T-helper 9 cell (primary cell): ENCODE measurements around the gene CARMIL1.
A peak's percentile ranks its signal among the peaks of the same experiment; 100 is the strongest.

Source experiments
- DNase-seq: peaks from one replicate; pipeline ENCODE4 v3.0.0-alpha.2; 2020

CARMIL1 gene

GRCh38 chr6:25629198-25629576 lies 350.0 kb downstream of the CARMIL1 start:
- DNase-seq = no peak

- no peak for DNase-seq
These were observed 351.5 kb downstream of the CARMIL1 start for GRCh38 chr6:25630508-25631278.

GRCh38 chr6:25635886-25636317 lies 356.7 kb downstream of the CARMIL1 start:
- DNase-seq = no peak

- DNase-seq = no peak
These were observed 358.0 kb downstream of the CARMIL1 start for GRCh38 chr6:25637211-25637610.

- DNase-seq = no peak
These were observed 358.8 kb downstream of the CARMIL1 start for GRCh38 chr6:25637960-25638434.

- DNase-seq = no peak
These were observed 360.5 kb downstream of the CARMIL1 start for GRCh38 chr6:25639653-25640052.

- no peak for DNase-seq
These were observed 361.3 kb downstream of the CARMIL1 start for GRCh38 chr6:25640446-25640845.

GRCh38 chr6:25640891-25641290 lies 361.7 kb downstream of the CARMIL1 start:
- no peak for DNase-seq

GRCh38 chr6:25641377-25641776 lies 362.2 kb downstream of the CARMIL1 start:
- DNase-seq = no peak

- no peak for DNase-seq
These were observed 362.9 kb downstream of the CARMIL1 start for GRCh38 chr6:25641940-25642666.

GRCh38 chr6:25642667-25643328 lies 363.6 kb downstream of the CARMIL1 start:
- no peak for DNase-seq

GRCh38 chr6:25645916-25646315 lies 366.7 kb downstream of the CARMIL1 start:
- no peak for DNase-seq

- no peak for DNase-seq
These were observed 370.4 kb downstream of the CARMIL1 start for GRCh38 chr6:25649611-25650010.

- DNase-seq = peak; percentile 20
These were observed 372.9 kb downstream of the CARMIL1 start, which contains the start of gene SCGN for GRCh38 chr6:25652007-25652515. Gene SCGN (plus strand): TSS chr6:25652215. CDS start chr6:25652404, 189 bp downstream.

GRCh38 chr6:25655723-25656122 lies 376.5 kb downstream of the CARMIL1 start:
- no peak for DNase-seq

GRCh38 chr6:25659633-25660368 lies 380.6 kb downstream of the CARMIL1 start:
- no peak for DNase-seq

GRCh38 chr6:25660512-25660911 lies 381.3 kb downstream of the CARMIL1 start:
- no peak for DNase-seq

- no peak for DNase-seq
These were observed 382.1 kb downstream of the CARMIL1 start for GRCh38 chr6:25661129-25661779.

GRCh38 chr6:25665455-25665854 lies 386.3 kb downstream of the CARMIL1 start:
- no peak for DNase-seq

GRCh38 chr6:25669413-25669812 lies 390.2 kb downstream of the CARMIL1 start:
- DNase-seq = no peak
